Endothelial cell of umbilical vein (primary cell): Measurements from ENCODE around the gene FBLN7. TPM values are rescaled to one million over a fixed set of nuclear protein-coding genes. Genes with fewer than 3 reads are reported as not detected.

Experiments used
- BruUV-seq: library from RNA; stranded (reverse); fragments of 400-500 nt; replicated peaks from 2 replicates; lab custom pipeline; 2021; lab: Mats Ljungman, UMichigan
- CTCF ChIA-PET: fragments of 300-600, 350-600 bp; sonication (Branson Sonifier 250); formaldehyde crosslinking; loops from one replicate; lab custom pipeline; 2021; ENCODE audit warnings: antibody characterized with exemption, inconsistent platforms; lab: Charles Lee
- POLR2A ChIA-PET: fragments of 300-600, 350-600 bp; sonication (Branson Sonifier 250); formaldehyde crosslinking; loops from one replicate; lab custom pipeline; 2021; ENCODE audit warnings: antibody characterized with exemption, inconsistent platforms; lab: Charles Lee
- DNase-seq: peaks from one replicate; pipeline ENCODE4 v3.0.0-alpha.2; 2011; ENCODE audit warnings: low read depth, low spot score
- FAIRE-seq: peaks from 2 replicates; lab custom pipeline; 2011; peaks lifted over from hg19 to GRCh38; lab: Jason Lieb, UNC
- H2AFZ ChIP-seq: 2 replicates; pipeline ENCODE4 v1.6.0; 2012; ENCODE audit warnings: low read depth, low read length, control low read depth, inconsistent platforms
- H3K27ac ChIP-seq: 2 replicates; pipeline ENCODE4 v1.5.1; 2011; ENCODE audit warnings: low read depth, mild to moderate bottlenecking, control low read depth, low read length, moderate library complexity; ENCODE audit not compliant: insufficient read depth
- H3K27me3 ChIP-seq, 2 experiments: 2 replicates each; pipeline versions ENCODE4 v1.6.0 to v1.6.1; 2011; ENCODE audit warnings: low read length in 2 of 2, mixed read lengths in 1 of 2; ENCODE audit not compliant: control insufficient read depth in 2 of 2, insufficient read depth in 2 of 2
- H3K36me3 ChIP-seq, 2 experiments: 2 replicates in 1 of 2; 3 replicates in 1 of 2; pipeline ENCODE4 v1.5.1; 2011; ENCODE audit warnings: low read length in 2 of 2, mild to moderate bottlenecking in 1 of 2, moderate library complexity in 1 of 2; ENCODE audit not compliant: control insufficient read depth in 2 of 2, insufficient read depth in 2 of 2; ENCODE audit errors: extremely low read depth in 1 of 2
- H3K4me1 ChIP-seq: 3 replicates; pipeline ENCODE4 v1.5.1; 2011; ENCODE audit warnings: mild to moderate bottlenecking, low read length; ENCODE audit not compliant: control insufficient read depth, insufficient read depth; ENCODE audit errors: extremely low read depth
- H3K4me2 ChIP-seq: 2 replicates; pipeline ENCODE4 v1.6.1; 2011; ENCODE audit warnings: low read length, control low read depth, mixed read lengths; ENCODE audit not compliant: insufficient read depth
- H3K4me3 ChIP-seq, 3 experiments: fragments of 200-600 bp in 1 of 3; sonication (generic), shearing (Covaris generic) in 1 of 3; replicated peaks in 1 of 3; 2 replicates each; pipeline ENCODE4 v1.5.1; 2011 to 2016; ENCODE audit warnings: control low read depth in 3 of 3, low read length in 3 of 3, mild to moderate bottlenecking in 2 of 3, inconsistent platforms in 1 of 3, low read depth in 1 of 3, moderate library complexity in 1 of 3; ENCODE audit not compliant: insufficient read depth in 1 of 3
- H3K79me2 ChIP-seq: 2 replicates; pipeline ENCODE4 v1.6.0; 2012; ENCODE audit warnings: low read length, inconsistent platforms; ENCODE audit not compliant: control insufficient read depth, insufficient read depth
- H3K9ac ChIP-seq: replicated peaks from 2 replicates; pipeline ENCODE3; 2011; ENCODE audit warnings: low read length, control low read depth; ENCODE audit not compliant: insufficient read depth; ENCODE audit errors: extremely low read depth
- H3K9me1 ChIP-seq: replicated peaks from 3 replicates; pipeline ENCODE4 v1.6.0; 2011; ENCODE audit warnings: mild to moderate bottlenecking, low read length; ENCODE audit not compliant: control insufficient read depth, insufficient read depth; ENCODE audit errors: extremely low read depth
- H3K9me3 ChIP-seq: replicated peaks from 2 replicates; pipeline ENCODE4 v1.5.1; 2012; ENCODE audit warnings: low read length, inconsistent platforms; ENCODE audit not compliant: control insufficient read depth, insufficient read depth
- H4K20me1 ChIP-seq: replicated peaks from 2 replicates; pipeline ENCODE3; 2011; ENCODE audit warnings: mild to moderate bottlenecking, low read length; ENCODE audit not compliant: control insufficient read depth, insufficient read depth; ENCODE audit errors: extremely low read depth
- CTCF ChIP-seq, 2 donors: IDR thresholded peaks; 1 replicate in 1 of 2; 2 replicates in 1 of 2; pipeline ENCODE4 v1.5.1; 2011; ENCODE audit warnings: low read length in 2 of 2, mild to moderate bottlenecking in 2 of 2, moderate library complexity in 2 of 2, control low read depth in 1 of 2, inconsistent platforms in 1 of 2, low read depth in 1 of 2; ENCODE audit not compliant: insufficient read depth in 1 of 2; ENCODE audit errors: extremely low read depth in 1 of 2
- EZH2 ChIP-seq: IDR thresholded peaks from 2 replicates; pipeline ENCODE4 v1.6.1; 2012; ENCODE audit warnings: borderline replicate concordance, low read depth, mild to moderate bottlenecking, moderate library complexity, low read length, inconsistent platforms; ENCODE audit not compliant: severe bottlenecking
- FOS ChIP-seq: IDR thresholded peaks from 2 replicates; pipeline ENCODE4 v1.6.1; 2011; ENCODE audit warnings: mild to moderate bottlenecking, low read length, moderate library complexity, borderline replicate concordance; ENCODE audit not compliant: insufficient read depth
- GATA2 ChIP-seq: IDR thresholded peaks from 2 replicates; pipeline ENCODE4 v1.7.0; 2011; ENCODE audit warnings: low read depth, mild to moderate bottlenecking, moderate library complexity, mixed read lengths, low read length; ENCODE audit not compliant: insufficient read length, insufficient read depth
- JUN ChIP-seq: IDR thresholded peaks from 2 replicates; pipeline ENCODE4 v1.6.1; 2011; ENCODE audit warnings: borderline replicate concordance, low read depth; ENCODE audit not compliant: insufficient read length, insufficient read depth
- MYC ChIP-seq: IDR thresholded peaks from one replicate; pipeline ENCODE4 v1.6.1; 2011; ENCODE audit warnings: mild to moderate bottlenecking, low read depth, low read length
- POLR2A ChIP-seq: IDR thresholded peaks from 2 replicates; pipeline ENCODE4 v1.6.1; 2012; ENCODE audit warnings: low read depth, mild to moderate bottlenecking, control low read depth, low read length
- POLR2AphosphoS5 ChIP-seq: IDR thresholded peaks from 2 replicates; pipeline ENCODE4 v1.6.1; 2012; ENCODE audit warnings: low read depth, mild to moderate bottlenecking, control low read depth, low read length, moderate library complexity; ENCODE audit not compliant: insufficient read depth
- dilution Hi-C: fragments of 300-500 bp; cut with MboI; formaldehyde crosslinking; loops from one replicate; pipeline ENCODE4 v1.15.0; 2019; ENCODE audit warnings: low sequenced_read_pairs; ENCODE audit not compliant: extremely low pct_ligation_motif_present
- intact Hi-C: fragments of 100-400 bp; cut with micrococcal nuclease; formaldehyde crosslinking; loops from one replicate; pipeline ENCODE4 v1.10.0; 2022
- polyA plus RNA-seq, 4 experiments: library from polyadenylated mRNA; depleted of rRNA in 3 of 4; stranded (reverse) in 3 of 4; unstranded in 1 of 4; fragments of >200 nt; gene quantifications; 2 replicates each; pipeline versions ENCODE4 v1.2.1 to v1.2.3, GENCODE V29; 2011 to 2012; ENCODE audit warnings: missing spikeins in 1 of 4
- total RNA-seq: library from RNA; stranded (reverse); gene quantifications from 2 replicates; pipeline ENCODE4 v1.2.3, GENCODE V29; 2021
- TF ChIP-seq, protein P1 (sequence below): IDR thresholded peaks from 2 replicates; pipeline ENCODE4 v1.6.1; 2011; ENCODE audit not compliant: insufficient read depth, insufficient read length

Gene FBLN7
- total and polyA plus RNA-seq, 2 donors (not counting 3 experiments of a cell fraction or from before 2014, with no cell fraction given), result 3.1 to 3.3 TPM

- no peak overlapping the region for H3K27ac ChIP-seq
- H3K36me3 ChIP-seq, result no peaks in the 10 kb centered on the region
- no TSS peak for BruUV-seq
- no peaks in the 10 kb centered on the region for H3K9me3 ChIP-seq
- H3K9me1 ChIP-seq, result no peaks in the 10 kb centered on the region
- no peaks in the 10 kb centered on the region for H4K20me1 ChIP-seq
- dilution Hi-C loops (no loop called here), intact Hi-C loops (no loop called here)
- ChIA-PET CTCF (interaction anchor here (1.2 kb wide), 1 partner anchor 138 kb away, joined by 3 read pairs; no protein-coding TSS in a partner anchor), POLR2A (interaction anchor here (0.6 kb wide), 1 partner anchor 23 kb away, joined by 4 read pairs; no protein-coding TSS in a partner anchor)
- H3K4me1 ChIP-seq, result peaks cover 12% of the 10 kb centered on the region
- H3K79me2 ChIP-seq, result no peaks in the 10 kb centered on the region
- H2AFZ ChIP-seq, result no peak overlapping the region
- FAIRE-seq (no peak), DNase-seq (no peak)
- peaks cover 3 to 12% of the 10 kb centered on the region in 2 experiments for H3K27me3 ChIP-seq
- TF ChIP-seq, protein P1, sequence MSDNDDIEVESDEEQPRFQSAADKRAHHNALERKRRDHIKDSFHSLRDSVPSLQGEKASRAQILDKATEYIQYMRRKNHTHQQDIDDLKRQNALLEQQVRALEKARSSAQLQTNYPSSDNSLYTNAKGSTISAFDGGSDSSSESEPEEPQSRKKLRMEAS, result no peak
- TF ChIP-seq JUN (no peak), GATA2 (no peak), MYC (no peak), POLR2A (no peak)
- H3K9ac ChIP-seq, result no peak overlapping the region
- no peak overlapping the region for H3K4me2 ChIP-seq
- H3K4me3 ChIP-seq, result no peak overlapping the region
Measured at GRCh38 chr2:112183327-112184025, 45.3 kb downstream of the FBLN7 start.

- dilution Hi-C loops, result no loop called here
Measured at GRCh38 chr2:112184121-112184520, 45.9 kb downstream of the FBLN7 start.

More at GRCh38 chr2:112184121-112184520, 45.9 kb downstream of the FBLN7 start:
- Histone ChIP-seq H3K27ac (no peak overlapping the region), H3K79me2 (no peaks in the 10 kb centered on the region), H3K4me2 (no peak overlapping the region), H3K9me3 (no peaks in the 10 kb centered on the region), H4K20me1 (no peaks in the 10 kb centered on the region), H2AFZ (no peak overlapping the region), H3K9ac (no peak overlapping the region), H3K27me3 (peaks cover 3 to 12% of the 10 kb centered on the region in 2 experiments), H3K4me1 (peaks cover 16% of the 10 kb centered on the region), H3K9me1 (no peaks in the 10 kb centered on the region), H3K4me3 (no peak overlapping the region), H3K36me3 (no peaks in the 10 kb centered on the region)
- FAIRE-seq (no peak), DNase-seq (no peak)
- no TSS peak for BruUV-seq
- TF ChIP-seq CTCF (IDR thresholded peaks at IDR 0.05; ENCODE audit: extremely low read depth in 1 of 2, insufficient read depth in 1 of 2, low read depth in 1 of 2, low read length in 2 of 2) (no peak), FOS (no peak), JUN (no peak), MYC (no peak), POLR2A (no peak), POLR2AphosphoS5 (no peak), GATA2 (no peak), EZH2 (no peak)
- TF ChIP-seq, protein P1, result no peak
- ChIA-PET POLR2A (no interaction called here), CTCF (no interaction called here)
- intact Hi-C loops, result no loop called here
